NCI-H82 (cell line): ENCODE data around the gene GNAQ.
"Not testable (repeated sequence)": the region's sequence is repeated elsewhere in the genome, so short reads cannot be mapped to it uniquely, and the experiment has no call there.

Source experiments
- DNase-seq: peaks from one replicate; lab custom pipeline; 2025; lab: John Stamatoyannopoulos, UW

The GNAQ gene

GRCh38 chr9:77771171-77771570 is 260.4 kb downstream of the GNAQ start:
- no peak for DNase-seq

GRCh38 chr9:77770340-77770739 is 261.3 kb downstream of the GNAQ start:
- no peak for DNase-seq

GRCh38 chr9:77769246-77769645 is 262.4 kb downstream of the GNAQ start:
- no peak for DNase-seq

GRCh38 chr9:77766587-77766986 is 265.0 kb downstream of the GNAQ start:
- no peak for DNase-seq

- DNase-seq = no peak
These were observed 265.8 kb downstream of the GNAQ start for GRCh38 chr9:77765781-77766259.

- peak; percentile 39 for DNase-seq
These were observed 266.5 kb downstream of the GNAQ start for GRCh38 chr9:77764894-77765780.

GRCh38 chr9:77763566-77763965 is 268.0 kb downstream of the GNAQ start:
- DNase-seq = no peak

- DNase-seq = not testable (repeated sequence)
These were observed 270.7 kb downstream of the GNAQ start for GRCh38 chr9:77760919-77761318.

GRCh38 chr9:77759391-77759790 is 272.2 kb downstream of the GNAQ start:
- no peak for DNase-seq

- DNase-seq = peak; percentile 33
These were observed 275.2 kb downstream of the GNAQ start for GRCh38 chr9:77756449-77756848.

GRCh38 chr9:77753180-77753579 is 278.4 kb downstream of the GNAQ start:
- DNase-seq = no peak

GRCh38 chr9:77752554-77752953 is 279.1 kb downstream of the GNAQ start:
- DNase-seq = no peak

GRCh38 chr9:77751341-77752091 is 280.1 kb downstream of the GNAQ start:
- peak; percentile 87 for DNase-seq

GRCh38 chr9:77750981-77751340 is 280.6 kb downstream of the GNAQ start:
- peak; percentile 61 for DNase-seq

- DNase-seq = no peak
These were observed 281.3 kb downstream of the GNAQ start for GRCh38 chr9:77750284-77750683.

- DNase-seq = no peak
These were observed 283.3 kb downstream of the GNAQ start for GRCh38 chr9:77748214-77748772.

GRCh38 chr9:77747163-77747562 is 284.4 kb downstream of the GNAQ start:
- no peak for DNase-seq

- peak; percentile 77 for DNase-seq
These were observed 286.7 kb downstream of the GNAQ start for GRCh38 chr9:77744841-77745430.

- no peak for DNase-seq
These were observed 288.2 kb downstream of the GNAQ start for GRCh38 chr9:77743386-77743785.

GRCh38 chr9:77738932-77739331 is 292.7 kb downstream of the GNAQ start:
- no peak for DNase-seq

- no peak for DNase-seq
These were observed 296.1 kb downstream of the GNAQ start for GRCh38 chr9:77735494-77735893.

GRCh38 chr9:77731930-77732329 is 299.7 kb downstream of the GNAQ start:
- DNase-seq = peak; percentile 97
